ENCODE results near the gene GPR143.

GRCh38 chrX:9802737-9803136 is 37.1 kb upstream of the GPR143 start:
- no peak for TF ChIP-seq CTCF (IDR thresholded peaks at IDR 0.05; ENCODE audit: poor library complexity)
- no peak for TF ChIP-seq EZH2 (IDR thresholded peaks at IDR 0.05; ENCODE audit: borderline replicate concordance)
- no peak for TF ChIP-seq EZH2phosphoT487 (IDR thresholded peaks at IDR 0.05; ENCODE audit: low read depth, severe bottlenecking, unreplicated experiment)

Data from hepatocyte (in vitro differentiated cells).